ENCODE data around the gene SEPTIN12. TPM values are rescaled to one million over a fixed set of nuclear protein-coding genes. Genes with fewer than 3 reads are reported as not detected.

Gene SEPTIN12
- total and polyA plus RNA-seq, 2 of the 8 experiments (the other 6 are each of a cell fraction or from before 2014, with no cell fraction given) = 0.24 TPM; not detected in 1

DNA sequence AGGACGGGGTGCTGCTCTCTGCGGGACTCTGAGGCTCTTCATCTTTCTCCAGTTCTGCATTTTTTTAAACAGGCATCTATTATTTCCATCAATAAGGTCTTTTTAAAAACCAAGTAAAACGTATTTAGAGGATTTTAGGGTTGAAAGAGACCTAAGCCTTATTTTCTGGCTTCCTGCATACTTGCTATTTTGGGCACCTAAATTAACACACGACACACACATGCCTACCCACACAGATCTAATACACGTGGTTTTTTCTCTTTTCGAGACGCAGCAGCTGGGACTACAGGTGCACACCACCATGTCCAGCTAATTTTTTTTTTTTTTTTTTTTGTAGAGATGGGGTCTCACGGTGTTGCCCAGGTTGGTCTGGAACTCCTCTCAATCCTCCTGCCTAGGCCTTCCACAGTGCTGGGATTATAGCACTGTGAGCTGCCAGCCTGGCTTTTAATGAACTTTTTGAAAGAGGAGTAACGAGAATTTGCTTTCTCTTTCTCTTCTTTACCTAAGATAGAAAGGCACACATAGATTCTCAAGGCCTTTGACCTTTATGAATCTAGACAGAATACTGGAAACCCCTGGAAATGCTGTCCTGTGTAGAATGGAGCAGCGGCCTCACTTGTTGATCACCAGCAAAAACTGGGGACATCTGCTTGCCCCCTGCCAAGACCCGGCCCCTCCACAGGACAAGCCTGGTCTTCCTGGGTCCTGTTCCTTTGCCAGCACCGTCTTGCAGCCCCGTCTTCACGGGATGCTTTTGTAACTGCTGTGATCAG, 40.1 kb downstream of the SEPTIN12 start:
- H2BK5ac ChIP-seq (ENCODE audit: low read depth, low read length) = no peak overlapping the region
- no peak overlapping the region for H3K27ac ChIP-seq (ENCODE audit: low read depth, low read length)
- no peak overlapping the region for H4K91ac ChIP-seq (replicated peaks; ENCODE audit: insufficient read length, low read length)
- no peaks in the 10 kb centered on the region for H3K79me2 ChIP-seq (ENCODE audit: control insufficient read depth in 1 of 2, insufficient read depth in 2 of 2, low read length in 2 of 2)
- no peak overlapping the region for H3K4me2 ChIP-seq (ENCODE audit: insufficient read depth in 1 of 2, low read depth in 2 of 2, low read length in 2 of 2)
- H2BK15ac ChIP-seq (ENCODE audit: low read length) = no peak overlapping the region
- H4K5ac ChIP-seq (ENCODE audit: insufficient read length, low read depth, low read length) = no peak overlapping the region
- no peaks in the 10 kb centered on the region for H4K20me1 ChIP-seq (replicated peaks in 1 of 2; ENCODE audit: control insufficient read depth in 1 of 2, insufficient read depth in 2 of 2, low read length in 2 of 2)
- no peak overlapping the region for H2BK120ac ChIP-seq (replicated peaks; ENCODE audit: low read depth, low read length)
- H3K4me1 ChIP-seq (replicated peaks in 1 of 4; ENCODE audit: control insufficient read depth in 3 of 4, insufficient read depth in 4 of 4, low read length in 3 of 4) = peaks cover 0 to 8% (median 4%) of the 10 kb centered on the region in 4 experiments; a peak in 6 of 7 replicates
- FAIRE-seq (no peak), DNase-seq (ENCODE audit: low read depth in 1 of 2, low spot score in 2 of 2) (no peak)
- WGBS, 2 experiments (ENCODE audit: extremely low coverage in 1 of 2, insufficient coverage in 1 of 2, insufficient read length in 1 of 2, insufficient replicate concordance in 2 of 2, low coverage in 1 of 2, low lambda C conversion rate in 2 of 2, missing lambda C conversion rate in 1 of 2) = 94% methylated on average over 14 of the region's 14 CpGs; no CpG with 5 or more reads in 1 of the 2 experiments
- no peak overlapping the region for H3K9ac ChIP-seq (replicated peaks in 1 of 4; ENCODE audit: extremely low read depth in 1 of 4, low read depth in 3 of 4, low read length in 3 of 4)
- no peak for TF ChIP-seq TAF7 (optimal IDR thresholded peaks at IDR 0.05; ENCODE audit: borderline replicate concordance, low read depth, low read length)
- no peak for TF ChIP-seq KDM1A (IDR thresholded peaks at IDR 0.05; ENCODE audit: borderline replicate concordance, low read length)
- TF ChIP-seq JUN (IDR thresholded peaks at IDR 0.05; ENCODE audit: low read depth, low read length) = no peak
- no peak for TF ChIP-seq RBBP5 (IDR thresholded peaks at IDR 0.05; ENCODE audit: borderline replicate concordance, low read depth, low read length)
- TF ChIP-seq SP4 (IDR thresholded peaks at IDR 0.05; ENCODE audit: low read length) = no peak
- TF ChIP-seq GABPA (IDR thresholded peaks at IDR 0.05; ENCODE audit: borderline replicate concordance, insufficient read depth, low read length) = no peak
- no peak for TF ChIP-seq GTF2F1 (IDR thresholded peaks at IDR 0.05; ENCODE audit: borderline replicate concordance, low read depth, low read length)
- TF ChIP-seq JUND (IDR thresholded peaks at IDR 0.05; ENCODE audit: low read length) = no peak
- no peak overlapping the region for H3K23ac ChIP-seq (ENCODE audit: insufficient read length)
- no peak overlapping the region for H2AK5ac ChIP-seq (ENCODE audit: low read depth, low read length)
- H3K36me3 ChIP-seq (ENCODE audit: control insufficient read depth in 2 of 4, insufficient read depth in 4 of 4, low read length in 3 of 4) = peaks cover 2 to 16% (median 12%) of the 10 kb centered on the region in 4 experiments; a peak in 6 of 8 replicates
- H4K8ac ChIP-seq (ENCODE audit: extremely low read depth, insufficient read depth, low read length) = no peak overlapping the region
- ChIA-PET POLR2A (ENCODE audit: partially characterized antibody) (interaction anchor here (0.8 to 3.2 kb wide), 5 partner anchors 10 to 21 kb away, joined by 3 to 30 read pairs (median 4); partner anchors contain the start of genes ANKS3 and DNAAF8), CTCF (ENCODE audit: partially characterized antibody) (interaction anchor here (1.6 kb wide), 1 partner anchor 12 kb away, joined by 6 read pairs; no protein-coding TSS in a partner anchor)
- no peak overlapping the region for H3K4ac ChIP-seq (replicated peaks; ENCODE audit: insufficient read length, low read depth, low read length)
- no peak overlapping the region for H3K14ac ChIP-seq (ENCODE audit: insufficient read length)
- H2BK12ac ChIP-seq (ENCODE audit: low read depth, low read length) = no peak overlapping the region
- no peak overlapping the region for H3K56ac ChIP-seq (replicated peaks; ENCODE audit: insufficient read length, low read depth, low read length)
- no peak overlapping the region for H3K4me3 ChIP-seq (ENCODE audit: extremely low read depth in 1 of 4, insufficient read depth in 2 of 4, low read depth in 3 of 4, low read length in 4 of 4)
- H3K23me2 ChIP-seq (ENCODE audit: low read depth, low read length) = no peaks in the 10 kb centered on the region
- no peak overlapping the region for H2BK20ac ChIP-seq (ENCODE audit: low read length)
- H3K27me3 ChIP-seq (replicated peaks in 1 of 4; ENCODE audit: control insufficient read depth in 3 of 4, extremely low read depth in 1 of 4, insufficient read depth in 3 of 4, low read length in 3 of 4) = no peaks in the 10 kb centered on the region
- H3K79me1 ChIP-seq (ENCODE audit: low read depth, low read length) = no peaks in the 10 kb centered on the region
- no peaks in the 10 kb centered on the region for H3K9me3 ChIP-seq (ENCODE audit: insufficient read depth in 2 of 2, low read depth in 1 of 2, low read length in 1 of 2)
- H2AFZ ChIP-seq (ENCODE audit: low read length) = no peak overlapping the region
- H3K18ac ChIP-seq (ENCODE audit: extremely low read depth, low read length) = no peak overlapping the region

Data from H1 (cell line).